Esophagus squamous epithelium (tissue), 5 donors: ENCODE measurements around the gene HSD17B3. TPM values are rescaled to one million over a fixed set of nuclear protein-coding genes. Genes with fewer than 3 reads are reported as not detected.
"Not testable (repeated sequence)": the region's sequence is repeated elsewhere in the genome, so short reads cannot be mapped to it uniquely, and the experiment has no call there.

ENCODE experiments used
- DNase-seq: peaks from one replicate; lab custom pipeline; 2025; lab: John Stamatoyannopoulos, UW
- H3K27ac ChIP-seq, 4 donors: fragments of 200-600 bp; sonication (generic); one replicate each; pipeline ENCODE4 v1.5.1; 2016 to 2019; ENCODE audit warnings: mild to moderate bottlenecking in 1 of 4
- H3K27me3 ChIP-seq, 4 donors: fragments of 200-600 bp; sonication (generic); 1 replicate in 3 of 4; 2 replicates in 1 of 4; pipeline versions ENCODE4 v1.5.1 to v1.6.0; 2017 to 2021; ENCODE audit warnings: antibody characterized with exemption in 1 of 4
- H3K36me3 ChIP-seq, 3 donors: fragments of 200-600 bp; sonication (generic); one replicate each; pipeline ENCODE4 v1.5.1; 2016 to 2019
- H3K4me1 ChIP-seq, 3 donors: fragments of 200-600 bp; sonication (generic); one replicate each; pipeline ENCODE4 v1.5.1; 2017 to 2019
- H3K4me3 ChIP-seq, 4 donors: fragments of 200-600 bp; sonication (generic); 1 replicate in 3 of 4; 2 replicates in 1 of 4; pipeline ENCODE4 v1.5.1; 2016 to 2019; ENCODE audit warnings: mild to moderate bottlenecking in 2 of 4, moderate library complexity in 1 of 4
- H3K9me3 ChIP-seq, 3 donors: fragments of 200-600 bp; sonication (generic); one replicate each; pipeline ENCODE4 v1.5.1; 2016 to 2019
- POLR2A ChIP-seq, 4 donors: fragments of 450-650 bp; IDR thresholded peaks; one replicate each; pipeline ENCODE4 v1.6.1; 2017; ENCODE audit warnings: antibody characterized with exemption in 4 of 4, mild to moderate bottlenecking in 4 of 4, moderate library complexity in 3 of 4
- WGBS, 2 donors: methylation state at CpG; one replicate each; pipeline ENCODE4 v1.1.5; 2018; 5-methylcytosine and 5-hydroxymethylcytosine counted together
- intact Hi-C: fragments of 100-400 bp; cut with DNase I; formaldehyde crosslinking; loops from one replicate; pipeline ENCODE4 v1.15.0; 2022
- total RNA-seq, 4 donors: library from RNA; depleted of rRNA; stranded (reverse); fragments of >200 nt; gene quantifications; one replicate each; pipeline ENCODE4 v1.1.0, GENCODE V29; 2016
- TF ChIP-seq, protein P1 (sequence below), 6 experiments: fragments of 450-650 bp in 4 of 6; fragments of 200-600 bp in 2 of 6; sonication (generic) in 2 of 6; IDR thresholded peaks; one replicate each; pipeline ENCODE4 v1.5.1; 2016 to 2019; ENCODE audit warnings: antibody characterized with exemption in 6 of 6, mild to moderate bottlenecking in 4 of 6, moderate library complexity in 4 of 6
- donor health status: DM: yes; HTN: yes; CAD: no.

Gene HSD17B3
- total RNA-seq, 4 donors from 2014 or later, result 0.38 TPM; not detected in 3

DNA sequence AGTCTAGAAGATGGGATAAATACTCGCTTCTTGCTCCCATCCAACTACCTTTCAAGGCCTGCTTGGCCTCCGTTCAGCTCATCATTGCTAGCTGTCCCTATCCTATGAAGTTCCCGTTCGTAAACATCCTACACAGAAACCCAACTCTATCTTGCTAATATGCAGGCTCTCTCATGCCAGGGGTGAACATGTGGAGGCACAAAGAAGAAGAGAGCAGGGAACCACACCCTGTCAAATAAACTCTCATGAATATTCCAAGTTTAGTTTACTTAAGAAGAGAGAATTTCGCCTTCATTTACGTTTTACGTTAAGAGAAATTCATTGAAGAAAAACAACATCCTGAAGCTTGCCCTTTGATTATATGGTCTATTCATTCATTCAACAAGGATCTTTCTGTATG lies 7.9 kb upstream of the HSD17B3 start:
- intact Hi-C loops, result loop anchor here (10.0 kb wide), 1 partner anchor 65 kb away; no protein-coding TSS in a partner anchor
- Histone ChIP-seq H3K4me3 (no peak overlapping the region), H3K9me3 (peaks cover 0 to 18% (median 12%) of the 10 kb centered on the region in 3 donors), H3K27me3 (no peaks in the 10 kb centered on the region), H3K36me3 (peaks cover 0 to 8% (median 0%) of the 10 kb centered on the region in 3 donors), H3K4me1 (no peaks in the 10 kb centered on the region), H3K27ac (no peak overlapping the region)
- TF ChIP-seq POLR2A (IDR thresholded peaks at IDR 0.05), result no peak
- TF ChIP-seq, protein P1, sequence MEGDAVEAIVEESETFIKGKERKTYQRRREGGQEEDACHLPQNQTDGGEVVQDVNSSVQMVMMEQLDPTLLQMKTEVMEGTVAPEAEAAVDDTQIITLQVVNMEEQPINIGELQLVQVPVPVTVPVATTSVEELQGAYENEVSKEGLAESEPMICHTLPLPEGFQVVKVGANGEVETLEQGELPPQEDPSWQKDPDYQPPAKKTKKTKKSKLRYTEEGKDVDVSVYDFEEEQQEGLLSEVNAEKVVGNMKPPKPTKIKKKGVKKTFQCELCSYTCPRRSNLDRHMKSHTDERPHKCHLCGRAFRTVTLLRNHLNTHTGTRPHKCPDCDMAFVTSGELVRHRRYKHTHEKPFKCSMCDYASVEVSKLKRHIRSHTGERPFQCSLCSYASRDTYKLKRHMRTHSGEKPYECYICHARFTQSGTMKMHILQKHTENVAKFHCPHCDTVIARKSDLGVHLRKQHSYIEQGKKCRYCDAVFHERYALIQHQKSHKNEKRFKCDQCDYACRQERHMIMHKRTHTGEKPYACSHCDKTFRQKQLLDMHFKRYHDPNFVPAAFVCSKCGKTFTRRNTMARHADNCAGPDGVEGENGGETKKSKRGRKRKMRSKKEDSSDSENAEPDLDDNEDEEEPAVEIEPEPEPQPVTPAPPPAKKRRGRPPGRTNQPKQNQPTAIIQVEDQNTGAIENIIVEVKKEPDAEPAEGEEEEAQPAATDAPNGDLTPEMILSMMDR (IDR thresholded peaks at IDR 0.05), result no peak
- 83 to 90% methylated on average over 4 to 7 of the region's 7 CpGs for WGBS, 2 donors
- no peak for DNase-seq

DNA sequence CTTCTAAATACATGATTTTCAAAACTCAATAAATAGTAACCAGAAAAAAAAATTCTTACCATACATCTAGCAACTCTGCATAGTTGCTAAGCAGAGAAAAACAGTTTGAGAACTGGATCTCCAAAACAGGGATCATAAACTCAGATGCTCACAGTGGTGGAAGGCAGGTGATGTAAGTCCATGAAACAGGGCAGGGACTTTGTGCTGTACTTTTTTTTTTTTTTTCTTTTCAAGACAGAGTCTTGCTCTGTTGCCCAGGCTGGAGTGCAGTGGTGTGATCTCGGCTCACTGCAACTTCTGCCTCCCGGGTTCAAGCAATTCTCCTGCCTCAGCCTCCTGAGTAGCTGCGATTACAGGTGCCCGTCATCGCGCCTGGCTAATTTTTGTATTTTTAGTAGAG lies 5.0 kb upstream of the HSD17B3 start:
- DNase-seq, H3K27me3 ChIP-seq, H3K9me3 ChIP-seq, H3K36me3 ChIP-seq, H3K27ac ChIP-seq, H3K4me3 ChIP-seq, H3K4me1 ChIP-seq: not testable (repeated sequence)
- intact Hi-C loops, result loop anchor here (10.0 kb wide), 1 partner anchor 62 kb away; no protein-coding TSS in a partner anchor
- WGBS, 2 donors, result 96 to 97% methylated on average over 4 to 5 of the region's 6 CpGs

DNA sequence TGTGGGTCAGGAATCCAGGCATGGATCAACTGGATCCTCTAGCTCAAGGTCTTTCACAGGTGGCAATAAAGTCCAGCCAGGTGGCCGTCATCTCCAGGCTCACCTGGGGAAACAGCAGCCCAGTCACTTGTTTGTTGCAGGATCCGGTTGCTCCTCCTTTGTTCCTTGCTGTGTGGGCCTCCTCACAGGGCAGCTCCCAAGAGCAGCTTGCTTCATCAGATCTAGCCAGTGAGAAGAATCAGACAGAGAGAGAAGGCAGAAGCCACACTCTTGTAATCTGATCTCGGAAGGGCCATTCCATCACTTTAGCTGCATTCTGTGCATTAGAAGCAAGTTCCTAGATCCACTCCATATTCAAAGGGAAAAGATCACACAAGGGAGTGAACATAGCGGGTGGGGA lies 3.2 kb upstream of the HSD17B3 start:
- 72 to 83% methylated on average over 3 to 4 of the region's 4 CpGs for WGBS, 2 donors
- H3K36me3 ChIP-seq, result no peaks in the 10 kb centered on the region
- no peaks in the 10 kb centered on the region for H3K4me1 ChIP-seq
- H3K27me3 ChIP-seq, result no peaks in the 10 kb centered on the region
- TF ChIP-seq, protein P1 (IDR thresholded peaks at IDR 0.05), result no peak
- no peak for TF ChIP-seq POLR2A (IDR thresholded peaks at IDR 0.05)
- DNase-seq, result no peak
- intact Hi-C loops, result loop anchor here (10.0 kb wide), 1 partner anchor 60 kb away; no protein-coding TSS in a partner anchor
- no peak overlapping the region for H3K27ac ChIP-seq
- no peak overlapping the region for H3K4me3 ChIP-seq
- H3K9me3 ChIP-seq, result no peaks in the 10 kb centered on the region

DNA sequence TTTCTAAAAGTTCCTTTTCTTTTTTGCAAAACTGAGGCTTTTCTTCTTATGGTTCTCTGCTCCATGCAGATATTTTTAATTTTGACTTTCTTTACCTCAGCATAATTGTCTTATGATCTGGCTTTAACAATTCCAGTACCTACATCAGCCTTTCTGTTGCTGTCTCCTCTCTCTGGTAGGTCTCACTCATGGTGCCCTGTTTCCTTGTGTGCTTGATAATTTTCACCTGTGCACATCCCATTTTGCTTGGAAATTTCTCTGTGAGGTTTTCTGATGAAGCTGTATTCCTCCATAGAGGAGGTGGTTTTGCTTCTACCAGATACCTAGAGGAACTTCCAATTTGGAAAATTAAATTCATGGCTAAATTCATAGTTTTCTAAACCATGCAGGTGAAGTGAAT lies 2.3 kb upstream of the HSD17B3 start:
- H3K27ac ChIP-seq, result no peak overlapping the region
- no peaks in the 10 kb centered on the region for H3K36me3 ChIP-seq
- no peaks in the 10 kb centered on the region for H3K9me3 ChIP-seq
- no peak for DNase-seq
- H3K27me3 ChIP-seq, result no peaks in the 10 kb centered on the region
- H3K4me1 ChIP-seq, result no peaks in the 10 kb centered on the region
- intact Hi-C loops, result loop anchor here (10.0 kb wide), 1 partner anchor 59 kb away; no protein-coding TSS in a partner anchor
- TF ChIP-seq, protein P1 (IDR thresholded peaks at IDR 0.05), result no peak
- no peak for TF ChIP-seq POLR2A (IDR thresholded peaks at IDR 0.05)
- no peak overlapping the region for H3K4me3 ChIP-seq

DNA sequence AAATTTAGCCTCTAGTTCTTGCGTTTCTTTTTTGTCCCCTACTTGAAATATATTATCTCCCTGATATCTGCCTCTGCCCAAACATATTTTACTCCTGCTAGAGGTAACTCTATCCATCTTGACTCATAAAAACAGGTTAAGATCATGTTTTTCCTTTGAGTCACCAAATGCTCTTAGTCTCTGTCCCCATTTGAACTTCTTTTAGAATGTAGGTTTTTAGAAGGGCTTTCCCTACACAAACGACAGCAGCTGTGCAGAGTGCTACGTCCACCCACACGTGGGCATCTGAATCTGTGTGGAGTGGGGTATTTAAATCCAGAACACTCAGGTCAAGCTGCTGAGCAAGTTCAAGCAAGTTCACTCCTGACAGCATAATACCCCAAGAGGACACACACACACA lies 2.2 kb downstream of the HSD17B3 start:
- intact Hi-C loops, result loop anchor here (10.0 kb wide), 1 partner anchor 55 kb away; no protein-coding TSS in a partner anchor
- no peak for DNase-seq
- 38 to 50% methylated on average over 4 of the region's 4 CpGs for WGBS, 2 donors
- Histone ChIP-seq H3K4me1 (no peaks in the 10 kb centered on the region), H3K27me3 (no peaks in the 10 kb centered on the region), H3K27ac (no peak overlapping the region), H3K36me3 (no peaks in the 10 kb centered on the region), H3K9me3 (no peaks in the 10 kb centered on the region), H3K4me3 (no peak overlapping the region)
- TF ChIP-seq, protein P1 (IDR thresholded peaks at IDR 0.05), result no peak
- no peak for TF ChIP-seq POLR2A (IDR thresholded peaks at IDR 0.05)

DNA sequence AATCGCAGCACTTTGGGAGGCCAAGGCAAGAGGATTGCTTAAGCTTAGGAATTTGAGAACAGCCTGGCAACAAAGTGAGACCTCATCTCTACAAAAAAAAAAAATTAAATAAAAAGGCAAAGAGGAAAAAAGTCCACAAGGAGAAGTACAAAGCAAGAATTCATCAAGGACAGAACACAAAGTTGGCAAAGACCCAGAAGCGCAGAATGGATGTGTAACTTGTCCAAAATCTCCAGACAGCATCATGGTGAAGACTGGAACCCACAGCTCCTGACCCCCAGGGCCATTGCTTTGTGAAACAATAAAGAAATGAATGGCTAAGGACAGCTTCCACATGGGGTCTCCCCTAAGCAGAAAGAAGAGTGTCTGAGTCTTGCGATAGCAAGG lies 7.8 kb downstream of the HSD17B3 start:
- WGBS, 2 donors, result 98% methylated on average over 3 of the region's 3 CpGs
- TF ChIP-seq, protein P1 (IDR thresholded peaks at IDR 0.05), result no peak
- no peak for TF ChIP-seq POLR2A (IDR thresholded peaks at IDR 0.05)
- Histone ChIP-seq H3K27me3 (no peaks in the 10 kb centered on the region), H3K9me3 (no peaks in the 10 kb centered on the region), H3K4me1 (no peaks in the 10 kb centered on the region), H3K36me3 (no peaks in the 10 kb centered on the region), H3K27ac (no peak overlapping the region), H3K4me3 (no peak overlapping the region)
- intact Hi-C loops, result no loop called here
- no peak for DNase-seq
